Stimulated activated CD8-positive, alpha-beta memory T cell treated with anti-CD3 and anti-CD28 coated beads, Interleukin-12 subunit alpha, Interleukin-12 subunit beta, amount 100 ng/mL, for 4 hours (primary cell): Measurements from ENCODE around the gene PLCB1.
"Not testable (repeated sequence)": the region's sequence is repeated elsewhere in the genome, so short reads cannot be mapped to it uniquely, and the experiment has no call there.

Experiments
- DNase-seq: peaks from one replicate; pipeline ENCODE4 v3.0.0-alpha.2; 2020; ENCODE audit warnings: low read depth

The PLCB1 gene

DNA sequence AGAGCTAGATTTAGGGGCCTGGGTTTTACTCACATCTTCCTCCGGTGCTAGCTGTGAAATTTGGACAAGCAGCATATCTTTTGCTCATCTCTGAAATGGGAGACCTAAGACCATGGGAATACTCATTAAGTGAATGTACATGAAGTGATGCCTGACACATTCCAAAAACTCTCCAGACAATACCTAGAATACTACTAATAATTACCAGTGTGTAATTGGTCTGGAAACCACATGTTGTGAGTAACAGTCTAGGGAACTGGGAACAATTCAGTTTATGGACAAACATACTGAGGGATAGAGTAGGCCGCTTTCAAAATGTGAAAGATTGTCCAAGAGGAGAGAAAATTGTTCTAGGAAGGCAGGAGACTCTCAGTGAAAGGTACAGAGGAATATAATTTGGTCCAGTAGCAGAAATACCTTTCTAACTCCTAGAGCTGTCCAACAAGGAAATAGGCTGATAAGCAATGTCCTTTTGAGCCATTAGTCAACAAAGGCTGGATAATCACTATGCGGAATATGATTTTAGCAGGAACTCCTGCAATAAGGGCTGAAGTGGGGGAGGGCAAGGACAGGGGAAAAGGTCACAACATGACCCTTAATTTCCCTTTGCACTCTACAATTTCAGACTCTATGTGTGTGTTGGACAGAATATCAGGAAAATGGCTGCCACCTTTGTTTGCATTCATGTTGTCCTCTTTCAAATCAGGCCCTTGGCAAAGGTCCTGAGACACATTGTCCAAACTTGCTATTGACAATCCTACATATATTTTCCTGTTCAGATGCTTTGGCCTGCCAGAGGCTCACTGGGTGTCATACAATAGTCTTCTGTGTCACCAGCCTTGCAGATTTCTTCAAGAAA, 315.4 kb downstream of the PLCB1 start:
- DNase-seq, result no peak

GRCh38 chr20:8449123-8449522, 317.1 kb downstream of the PLCB1 start:
- DNase-seq, result no peak

GRCh38 chr20:8454137-8454712, 322.2 kb downstream of the PLCB1 start:
- DNase-seq, result no peak

DNA sequence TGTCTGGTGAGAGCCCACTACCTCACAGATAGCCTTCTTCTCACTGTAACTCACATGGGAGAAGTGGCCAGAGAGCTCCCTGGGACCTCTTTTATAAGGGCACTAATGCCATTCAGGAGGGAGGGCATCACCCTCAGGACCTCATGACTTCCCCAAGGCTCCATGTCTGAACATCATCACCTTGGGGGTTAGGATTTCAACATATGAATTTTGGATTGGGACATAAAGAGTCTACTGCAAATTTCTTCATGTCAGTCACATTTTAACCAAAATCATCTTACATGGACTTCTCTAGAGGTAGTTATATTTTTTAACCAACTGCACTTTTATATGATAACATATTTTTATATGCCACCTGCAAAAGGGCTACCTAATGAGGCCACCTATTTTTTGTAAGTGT, 324.7 kb downstream of the PLCB1 start:
- DNase-seq, result no peak

DNA sequence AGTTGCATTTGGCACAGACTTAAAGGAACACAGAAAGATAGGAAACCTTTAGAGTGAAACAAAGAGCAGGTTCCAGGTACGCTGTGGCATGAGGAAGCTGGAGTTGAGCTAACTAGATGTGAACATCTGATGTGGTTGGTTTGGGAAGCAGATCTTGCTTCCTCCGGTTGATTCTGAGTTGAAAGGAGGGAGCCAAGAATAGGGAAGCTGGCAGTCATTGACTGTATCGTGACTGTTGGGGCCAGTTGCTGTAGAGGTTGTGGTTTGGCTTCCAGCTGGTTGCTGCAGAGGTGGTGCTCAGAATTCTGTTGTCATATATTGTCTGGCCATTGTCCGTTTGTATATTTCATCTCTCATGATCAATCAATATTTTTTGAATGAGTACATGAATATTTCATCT, 325.9 kb downstream of the PLCB1 start:
- no peak for DNase-seq

GRCh38 chr20:8461186-8461585, 329.1 kb downstream of the PLCB1 start:
- no peak for DNase-seq

DNA sequence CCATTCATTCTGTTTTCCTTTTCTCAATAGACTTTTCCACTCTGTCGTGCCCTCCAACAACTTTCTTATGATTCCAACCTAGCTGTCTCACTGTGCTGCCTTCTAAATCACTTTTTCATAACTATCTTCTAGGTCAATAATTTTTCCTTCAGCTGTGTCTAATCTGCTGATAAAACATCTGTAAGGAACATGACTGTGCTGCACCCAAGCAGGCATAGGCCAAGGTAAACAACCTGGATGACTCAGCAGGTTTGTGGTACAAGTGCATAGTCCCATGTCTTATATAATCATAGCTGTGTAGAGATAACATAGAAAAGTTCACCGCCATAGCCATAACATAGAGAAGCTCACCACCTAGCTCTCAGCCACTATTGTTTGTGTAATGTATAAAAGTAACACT, 332.3 kb downstream of the PLCB1 start:
- no peak for DNase-seq

GRCh38 chr20:8466781-8467180, 334.7 kb downstream of the PLCB1 start:
- DNase-seq, result not testable (repeated sequence)

- DNase-seq, result no peak
Measured at GRCh38 chr20:8470156-8470555, 338.1 kb downstream of the PLCB1 start.

GRCh38 chr20:8471465-8471864, 339.4 kb downstream of the PLCB1 start:
- DNase-seq, result no peak

GRCh38 chr20:8473459-8473858, 341.4 kb downstream of the PLCB1 start:
- no peak for DNase-seq

GRCh38 chr20:8474027-8474668, 342.1 kb downstream of the PLCB1 start:
- DNase-seq, result no peak

GRCh38 chr20:8476021-8476420, 344.0 kb downstream of the PLCB1 start:
- DNase-seq, result no peak

GRCh38 chr20:8480597-8480996, 348.5 kb downstream of the PLCB1 start:
- DNase-seq, result no peak

- DNase-seq, result no peak
Measured at GRCh38 chr20:8487696-8488095, 355.6 kb downstream of the PLCB1 start.

- no peak for DNase-seq
Measured at GRCh38 chr20:8489094-8489883, 357.2 kb downstream of the PLCB1 start.

- DNase-seq, result no peak
Measured at GRCh38 chr20:8490076-8490830, 358.2 kb downstream of the PLCB1 start.

DNA sequence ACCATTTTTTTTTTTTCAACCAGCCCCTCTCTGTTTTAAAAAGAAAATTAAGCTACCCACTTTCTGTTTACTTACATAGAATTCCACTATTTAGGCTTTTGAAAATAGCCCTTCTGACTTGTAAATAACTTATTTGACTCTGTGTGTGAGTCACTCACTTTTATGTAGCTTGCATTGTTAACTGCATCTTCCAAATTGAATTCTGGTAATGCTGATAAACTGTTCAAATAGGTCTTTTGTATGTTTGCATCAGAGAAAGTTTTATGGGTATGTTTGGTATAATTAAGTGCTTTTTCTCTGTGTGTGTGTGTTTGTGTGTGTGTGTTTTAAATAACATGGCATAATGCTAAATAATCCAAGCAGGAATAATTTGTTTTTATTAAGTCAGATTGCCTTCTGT, 360.1 kb downstream of the PLCB1 start:
- no peak for DNase-seq

DNA sequence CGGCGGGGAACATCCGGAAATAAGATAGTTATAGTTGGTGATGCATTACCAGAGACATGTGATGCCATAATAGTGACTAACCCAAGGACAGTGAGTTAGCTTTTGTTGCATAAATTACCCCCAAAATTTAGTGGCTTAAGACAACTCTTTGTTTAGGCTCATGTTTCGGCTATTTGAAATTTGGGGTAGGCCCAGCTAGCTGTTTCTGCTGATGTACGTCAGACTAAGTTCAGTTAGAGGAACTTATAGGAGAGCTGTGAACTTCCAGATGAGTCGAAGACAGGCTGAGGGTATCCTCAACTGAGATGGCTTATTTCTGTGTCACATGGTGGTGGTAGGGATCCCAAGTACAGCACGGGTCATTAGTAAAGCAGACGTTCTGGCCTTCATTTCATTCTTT, 366.5 kb downstream of the PLCB1 start:
- no peak for DNase-seq

DNA sequence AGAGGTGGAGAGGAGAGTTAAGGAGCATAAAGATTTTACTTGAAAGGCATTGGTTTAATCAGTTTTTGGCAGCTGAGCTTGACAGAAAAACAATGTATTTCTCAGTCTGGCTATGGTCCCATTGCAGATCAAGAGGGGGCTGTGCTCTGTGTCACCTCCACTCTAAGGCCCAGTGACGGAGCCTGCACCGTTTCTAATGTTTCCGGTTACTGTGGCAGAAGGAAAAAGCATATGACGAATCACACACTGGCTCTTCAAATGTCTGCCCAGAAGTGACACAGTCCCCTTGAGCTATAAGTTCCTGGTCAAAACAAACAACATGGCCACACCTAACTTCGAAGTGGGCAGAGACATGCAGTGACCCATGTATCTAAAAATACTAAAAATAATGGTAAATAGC, 372.0 kb downstream of the PLCB1 start:
- DNase-seq, result no peak

DNA sequence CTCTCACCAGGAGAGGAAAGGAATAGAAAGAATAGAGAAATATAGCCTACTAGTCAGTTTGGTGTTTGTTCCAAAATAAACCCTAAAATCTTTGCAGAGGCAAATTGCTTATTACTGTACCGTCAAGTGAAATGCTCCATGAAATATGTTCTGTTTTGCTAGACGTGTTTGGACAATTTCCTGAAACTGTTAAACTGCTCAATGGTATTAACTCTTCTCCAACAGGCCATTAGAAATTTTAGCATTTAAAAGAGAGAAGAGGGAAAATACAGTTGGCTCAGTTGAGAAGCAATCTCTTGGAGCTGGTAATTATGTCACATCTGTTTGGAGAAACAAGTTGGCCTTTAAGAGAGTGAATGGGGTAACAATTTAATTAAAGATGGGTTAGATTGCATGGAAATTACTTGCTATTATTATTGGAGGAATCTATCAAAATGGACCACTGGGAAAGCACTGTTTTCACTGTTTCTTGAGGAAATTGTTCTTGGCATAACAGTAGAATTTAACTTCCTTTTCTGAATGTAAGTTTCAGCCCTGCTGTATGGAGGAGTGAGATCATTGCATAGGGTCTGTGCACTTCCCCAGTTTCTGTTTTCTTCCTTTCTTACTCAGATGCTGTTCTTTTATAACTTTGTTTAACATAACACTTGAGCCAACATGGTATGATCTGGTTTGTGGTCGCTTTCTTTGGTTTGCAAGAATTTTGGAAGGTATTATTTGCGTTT, 373.6 kb downstream of the PLCB1 start:
- DNase-seq, result no peak
